HEK293 (cell line): ENCODE measurements around the gene ATXN10.

ENCODE experiments used
- CTCF ChIA-PET: fragments of 350-600 bp; formaldehyde crosslinking; extraction: SDS; loops from one replicate; lab custom pipeline; 2021; ENCODE audit warnings: antibody characterized with exemption; lab: Yijun Ruan, JAX
- POLR2A ChIA-PET: fragments of 300-600 bp; formaldehyde crosslinking; extraction: SDS; loops from one replicate; lab custom pipeline; 2020; ENCODE audit warnings: antibody characterized with exemption, inconsistent platforms; lab: Yijun Ruan, JAX
- H3K27ac ChIP-seq: fragments of 200-500 bp; sonication (Bioruptor generic); 2 replicates; pipeline ENCODE4 v1.5.1; 2014; ENCODE audit warnings: low read depth, low read length, control low read depth, inconsistent platforms; ENCODE audit errors: extremely low read depth
- H3K36me3 ChIP-seq, 2 experiments: fragments of 200-500 bp in 1 of 2; sonication (Bioruptor generic) in 1 of 2; 1 replicate in 1 of 2; 2 replicates in 1 of 2; pipeline ENCODE4 v1.5.1; 2014 to 2017; ENCODE audit warnings: inconsistent platforms in 2 of 2, low read length in 2 of 2; ENCODE audit not compliant: control insufficient read depth in 2 of 2, insufficient read depth in 1 of 2
- H3K4me1 ChIP-seq: fragments of 200-500 bp; sonication (Bioruptor generic); 2 replicates; pipeline ENCODE4 v1.5.1; 2014; ENCODE audit warnings: mild to moderate bottlenecking, low read length, inconsistent platforms; ENCODE audit not compliant: control insufficient read depth, insufficient read depth
- H3K4me3 ChIP-seq: 2 replicates; pipeline ENCODE4 v1.5.1; 2011; ENCODE audit warnings: low read depth, mild to moderate bottlenecking, control low read depth, low read length, moderate library complexity
- H3K9me3 ChIP-seq: fragments of 200-500 bp; sonication (Bioruptor generic); 2 replicates; pipeline ENCODE4 v1.5.1; 2014; ENCODE audit warnings: low read depth, low read length, inconsistent platforms; ENCODE audit not compliant: control insufficient read depth, insufficient read depth
- EGR2 ChIP-seq: fragments of 450-650 bp; formaldehyde crosslinking; IDR thresholded peaks from 2 replicates; pipeline ENCODE4 v1.5.1; 2016; ENCODE audit warnings: low read depth, missing biosample characterization, missing genetic modification characterization
- GLIS1 ChIP-seq: fragments of 450-650 bp; formaldehyde crosslinking; IDR thresholded peaks from 2 replicates; pipeline ENCODE4 v1.5.1; 2016; ENCODE audit warnings: missing biosample characterization, missing genetic modification characterization
- MYNN ChIP-seq: fragments of 450-650 bp; formaldehyde crosslinking; IDR thresholded peaks from 2 replicates; pipeline ENCODE4 v1.5.1; 2016; ENCODE audit warnings: missing biosample characterization, missing genetic modification characterization, borderline replicate concordance
- SP7 ChIP-seq: fragments of 450-650 bp; formaldehyde crosslinking; IDR thresholded peaks from 2 replicates; pipeline ENCODE4 v1.5.1; 2016; ENCODE audit warnings: missing biosample characterization, missing genetic modification characterization
- ZBTB17 ChIP-seq: fragments of 450-650 bp; formaldehyde crosslinking; IDR thresholded peaks from 2 replicates; pipeline ENCODE4 v1.5.1; 2016; ENCODE audit warnings: missing biosample characterization, missing genetic modification characterization
- ZBTB8A ChIP-seq: fragments of 450-650 bp; formaldehyde crosslinking; IDR thresholded peaks from 2 replicates; pipeline ENCODE4 v1.5.1; 2016; ENCODE audit warnings: missing biosample characterization, missing genetic modification characterization
- ZFHX2 ChIP-seq: fragments of 450-650 bp; formaldehyde crosslinking; conservative IDR thresholded peaks from 2 replicates; pipeline ENCODE4 v1.5.1; 2016; ENCODE audit warnings: missing biosample characterization, missing genetic modification characterization
- ZNF10 ChIP-seq: fragments of 450-650 bp; formaldehyde crosslinking; IDR thresholded peaks from 2 replicates; pipeline ENCODE4 v1.5.1; 2017; ENCODE audit warnings: missing biosample characterization, missing genetic modification characterization
- ZNF146 ChIP-seq: fragments of 450-650 bp; formaldehyde crosslinking; IDR thresholded peaks from 2 replicates; pipeline ENCODE4 v1.5.1; 2016; ENCODE audit warnings: missing biosample characterization, missing genetic modification characterization
- ZNF155 ChIP-seq: fragments of 450-650 bp; formaldehyde crosslinking; IDR thresholded peaks from 2 replicates; pipeline ENCODE4 v1.5.1; 2016; ENCODE audit warnings: missing biosample characterization, missing genetic modification characterization
- ZNF175 ChIP-seq: fragments of 450-650 bp; formaldehyde crosslinking; IDR thresholded peaks from 2 replicates; pipeline ENCODE4 v1.5.1; 2016; ENCODE audit warnings: missing biosample characterization, missing genetic modification characterization
- ZNF335 ChIP-seq: fragments of 450-650 bp; formaldehyde crosslinking; conservative IDR thresholded peaks from 2 replicates; pipeline ENCODE4 v1.5.1; 2016; ENCODE audit warnings: missing biosample characterization, missing genetic modification characterization
- ZNF473 ChIP-seq: fragments of 450-650 bp; formaldehyde crosslinking; IDR thresholded peaks from 2 replicates; pipeline ENCODE4 v1.5.1; 2017; ENCODE audit warnings: missing biosample characterization, missing genetic modification characterization
- ZNF530 ChIP-seq: fragments of 450-650 bp; formaldehyde crosslinking; IDR thresholded peaks from 2 replicates; pipeline ENCODE4 v1.5.1; 2016; ENCODE audit warnings: low read depth, missing biosample characterization, missing genetic modification characterization
- ZNF596 ChIP-seq: fragments of 450-650 bp; IDR thresholded peaks from 2 replicates; pipeline ENCODE4 v1.5.0; 2018; ENCODE audit warnings: missing biosample characterization, mild to moderate bottlenecking, missing genetic modification characterization, moderate library complexity
- ZNF610 ChIP-seq: fragments of 450-650 bp; formaldehyde crosslinking; IDR thresholded peaks from 2 replicates; pipeline ENCODE4 v1.5.1; 2016; ENCODE audit warnings: missing biosample characterization, missing genetic modification characterization, borderline replicate concordance
- ZNF629 ChIP-seq: fragments of 450-650 bp; formaldehyde crosslinking; IDR thresholded peaks from 2 replicates; pipeline ENCODE4 v1.5.1; 2017; ENCODE audit warnings: missing biosample characterization, missing genetic modification characterization
- ZNF654 ChIP-seq: fragments of 450-650 bp; formaldehyde crosslinking; IDR thresholded peaks from 2 replicates; pipeline ENCODE4 v1.5.1; 2016; ENCODE audit warnings: low read depth, missing biosample characterization, missing genetic modification characterization
- ZNF747 ChIP-seq: fragments of 450-650 bp; formaldehyde crosslinking; IDR thresholded peaks from 2 replicates; pipeline ENCODE4 v1.5.1; 2016; ENCODE audit warnings: missing biosample characterization, missing genetic modification characterization
- ZNF837 ChIP-seq: fragments of 450-650 bp; formaldehyde crosslinking; IDR thresholded peaks from 2 replicates; pipeline ENCODE4 v1.5.1; 2016; ENCODE audit warnings: missing biosample characterization, missing genetic modification characterization
- ZSCAN23 ChIP-seq: fragments of 450-650 bp; formaldehyde crosslinking; IDR thresholded peaks from 2 replicates; pipeline ENCODE4 v1.5.1; 2016; ENCODE audit warnings: missing biosample characterization, missing genetic modification characterization
- TF ChIP-seq, protein P1 (sequence below): fragments of 450-650 bp; formaldehyde crosslinking; IDR thresholded peaks from 2 replicates; pipeline ENCODE4 v1.5.1; 2017; ENCODE audit warnings: missing biosample characterization, mild to moderate bottlenecking, missing genetic modification characterization, moderate library complexity
- TF ChIP-seq, protein P2 (sequence below): fragments of 450-650 bp; formaldehyde crosslinking; conservative IDR thresholded peaks from 2 replicates; pipeline ENCODE4 v1.5.1; 2016; ENCODE audit warnings: low read depth, missing biosample characterization, missing genetic modification characterization
- TF ChIP-seq, protein P3 (sequence below): fragments of 450-650 bp; formaldehyde crosslinking; IDR thresholded peaks from 2 replicates; pipeline ENCODE4 v1.5.1; 2016; ENCODE audit warnings: missing biosample characterization, missing genetic modification characterization
- TF ChIP-seq, protein P4 (sequence below): fragments of 450-650 bp; formaldehyde crosslinking; IDR thresholded peaks from 2 replicates; pipeline ENCODE4 v1.5.1; 2016; ENCODE audit warnings: missing biosample characterization, missing genetic modification characterization

The ATXN10 gene

DNA sequence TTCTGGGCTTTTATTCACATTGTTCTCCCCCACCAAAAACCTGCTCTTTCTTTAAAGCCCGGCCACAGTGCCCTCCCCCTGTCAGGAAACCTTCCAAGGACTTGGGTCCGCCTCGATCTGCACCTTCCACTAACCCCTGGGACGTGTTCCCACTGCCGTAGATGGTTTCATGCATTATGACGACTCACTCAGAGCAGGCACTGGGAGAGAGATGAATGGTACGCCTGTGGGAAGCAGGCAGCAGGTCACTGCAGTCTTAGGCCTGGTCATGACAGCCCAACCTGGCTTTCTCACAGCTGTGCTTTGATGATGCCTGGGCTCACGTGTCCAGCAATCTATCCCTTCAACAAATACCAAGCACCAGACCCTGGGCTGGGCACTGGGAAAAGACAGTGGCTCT, 189.6 kb downstream of the ATXN10 start:
- Histone ChIP-seq H3K4me1 (no peaks in the 10 kb centered on the region), H3K36me3 (peaks cover 0 to 9% of the 10 kb centered on the region in 2 experiments; a peak in 1 of 3 replicates), H3K27ac (no peak overlapping the region), H3K9me3 (no peaks in the 10 kb centered on the region), H3K4me3 (no peak overlapping the region)
- POLR2A ChIA-PET = no interaction called here
- CTCF ChIA-PET = interaction anchor here (1.0 to 1.6 kb wide), 2 partner anchors 216 to 256 kb away, joined by 3 to 6 read pairs; no protein-coding TSS in a partner anchor
- TF ChIP-seq ZSCAN23 (tag by site-specific recombination) = no peak
- TF ChIP-seq, protein P1, sequence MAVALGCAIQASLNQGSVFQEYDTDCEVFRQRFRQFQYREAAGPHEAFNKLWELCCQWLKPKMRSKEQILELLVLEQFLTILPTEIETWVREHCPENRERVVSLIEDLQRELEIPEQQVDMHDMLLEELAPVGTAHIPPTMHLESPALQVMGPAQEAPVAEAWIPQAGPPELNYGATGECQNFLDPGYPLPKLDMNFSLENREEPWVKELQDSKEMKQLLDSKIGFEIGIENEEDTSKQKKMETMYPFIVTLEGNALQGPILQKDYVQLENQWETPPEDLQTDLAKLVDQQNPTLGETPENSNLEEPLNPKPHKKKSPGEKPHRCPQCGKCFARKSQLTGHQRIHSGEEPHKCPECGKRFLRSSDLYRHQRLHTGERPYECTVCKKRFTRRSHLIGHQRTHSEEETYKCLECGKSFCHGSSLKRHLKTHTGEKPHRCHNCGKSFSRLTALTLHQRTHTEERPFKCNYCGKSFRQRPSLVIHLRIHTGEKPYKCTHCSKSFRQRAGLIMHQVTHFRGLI = 0 out of 2 replicates have a peak, but pooled peaks have one; percentile 29

DNA sequence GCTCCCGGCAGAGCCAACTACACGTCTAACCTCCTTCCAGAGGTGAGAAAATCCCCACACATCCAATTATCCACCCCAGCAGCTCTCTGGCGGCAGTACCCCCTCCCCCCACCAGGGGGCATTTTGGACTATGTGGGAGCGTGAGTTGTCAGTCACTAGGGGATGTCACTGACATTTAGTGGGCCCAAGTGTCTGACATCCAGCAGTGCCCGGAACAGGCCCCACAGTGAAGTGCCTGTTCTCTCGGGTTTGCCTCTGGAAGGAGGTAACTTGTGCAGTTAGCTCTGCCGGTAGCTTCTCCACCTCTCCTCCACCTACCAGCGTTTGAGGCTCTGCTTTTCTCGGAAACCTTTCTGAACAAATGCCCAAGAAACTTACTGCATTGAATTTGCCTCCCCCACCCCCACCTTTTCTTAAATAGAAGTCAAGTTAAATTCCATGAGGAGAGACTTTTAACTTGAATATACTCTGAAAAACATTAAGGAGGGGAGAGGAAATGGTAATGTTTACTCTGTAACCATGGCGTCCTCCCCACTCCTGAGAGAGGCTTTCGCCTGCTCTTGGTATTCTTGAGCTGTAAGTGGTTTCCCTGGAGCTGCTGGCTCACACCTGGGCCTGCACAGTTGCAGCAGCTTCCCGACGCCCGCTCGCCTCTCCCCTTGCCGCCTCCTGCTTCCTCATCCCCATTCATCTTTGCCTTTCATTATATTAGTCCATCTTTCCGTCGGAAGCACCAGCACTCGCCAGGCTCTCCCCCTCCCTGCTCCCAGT, 192.5 kb downstream of the ATXN10 start:
- POLR2A ChIA-PET = no interaction called here
- CTCF ChIA-PET = interaction anchor here (0.6 to 4.3 kb wide), 54 partner anchors 11 to 1805 kb away, joined by 3 to 68 read pairs (median 4); partner anchors contain the start of gene PPARA
- H3K27ac ChIP-seq = no peak overlapping the region
- TF ChIP-seq ZNF837 (no peak), ZNF610 (tag by site-specific recombination) (no peak), MYNN (tag by site-specific recombination) (peak; percentile 95), ZNF629 (tag by site-specific recombination) (no peak), ZNF155 (tag by site-specific recombination) (no peak), ZNF146 (tag by site-specific recombination) (no peak), ZNF596 (tag by site-specific recombination) (no peak), ZFHX2 (tag by site-specific recombination) (0 out of 2 replicates have a peak, but pooled peaks have one; percentile 47), ZNF175 (tag by site-specific recombination) (no peak), ZNF473 (tag by site-specific recombination) (no peak), ZNF10 (tag by site-specific recombination) (0 out of 2 replicates have a peak, but pooled peaks have one; percentile 16), ZNF530 (tag by site-specific recombination) (no peak), EGR2 (tag by site-specific recombination) (peak; percentile 48; the same call in 1 of the 2 replicates), SP7 (no peak), GLIS1 (tag by site-specific recombination) (peak; percentile 23; the same call in 1 of the 2 replicates), ZNF747 (tag by site-specific recombination) (no peak), ZBTB8A (tag by site-specific recombination) (0 out of 2 replicates have a peak, but pooled peaks have one; percentile 15), ZBTB17 (tag by site-specific recombination) (no peak), ZNF335 (tag by site-specific recombination) (peak; percentile 52), ZNF654 (tag by site-specific recombination) (peak; percentile 33; the same call in 1 of the 2 replicates)
- TF ChIP-seq, protein P2, sequence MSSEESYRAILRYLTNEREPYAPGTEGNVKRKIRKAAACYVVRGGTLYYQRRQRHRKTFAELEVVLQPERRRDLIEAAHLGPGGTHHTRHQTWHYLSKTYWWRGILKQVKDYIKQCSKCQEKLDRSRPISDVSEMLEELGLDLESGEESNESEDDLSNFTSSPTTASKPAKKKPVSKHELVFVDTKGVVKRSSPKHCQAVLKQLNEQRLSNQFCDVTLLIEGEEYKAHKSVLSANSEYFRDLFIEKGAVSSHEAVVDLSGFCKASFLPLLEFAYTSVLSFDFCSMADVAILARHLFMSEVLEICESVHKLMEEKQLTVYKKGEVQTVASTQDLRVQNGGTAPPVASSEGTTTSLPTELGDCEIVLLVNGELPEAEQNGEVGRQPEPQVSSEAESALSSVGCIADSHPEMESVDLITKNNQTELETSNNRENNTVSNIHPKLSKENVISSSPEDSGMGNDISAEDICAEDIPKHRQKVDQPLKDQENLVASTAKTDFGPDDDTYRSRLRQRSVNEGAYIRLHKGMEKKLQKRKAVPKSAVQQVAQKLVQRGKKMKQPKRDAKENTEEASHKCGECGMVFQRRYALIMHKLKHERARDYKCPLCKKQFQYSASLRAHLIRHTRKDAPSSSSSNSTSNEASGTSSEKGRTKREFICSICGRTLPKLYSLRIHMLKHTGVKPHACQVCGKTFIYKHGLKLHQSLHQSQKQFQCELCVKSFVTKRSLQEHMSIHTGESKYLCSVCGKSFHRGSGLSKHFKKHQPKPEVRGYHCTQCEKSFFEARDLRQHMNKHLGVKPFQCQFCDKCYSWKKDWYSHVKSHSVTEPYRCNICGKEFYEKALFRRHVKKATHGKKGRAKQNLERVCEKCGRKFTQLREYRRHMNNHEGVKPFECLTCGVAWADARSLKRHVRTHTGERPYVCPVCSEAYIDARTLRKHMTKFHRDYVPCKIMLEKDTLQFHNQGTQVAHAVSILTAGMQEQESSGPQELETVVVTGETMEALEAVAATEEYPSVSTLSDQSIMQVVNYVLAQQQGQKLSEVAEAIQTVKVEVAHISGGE = no peak
- TF ChIP-seq, protein P3, sequence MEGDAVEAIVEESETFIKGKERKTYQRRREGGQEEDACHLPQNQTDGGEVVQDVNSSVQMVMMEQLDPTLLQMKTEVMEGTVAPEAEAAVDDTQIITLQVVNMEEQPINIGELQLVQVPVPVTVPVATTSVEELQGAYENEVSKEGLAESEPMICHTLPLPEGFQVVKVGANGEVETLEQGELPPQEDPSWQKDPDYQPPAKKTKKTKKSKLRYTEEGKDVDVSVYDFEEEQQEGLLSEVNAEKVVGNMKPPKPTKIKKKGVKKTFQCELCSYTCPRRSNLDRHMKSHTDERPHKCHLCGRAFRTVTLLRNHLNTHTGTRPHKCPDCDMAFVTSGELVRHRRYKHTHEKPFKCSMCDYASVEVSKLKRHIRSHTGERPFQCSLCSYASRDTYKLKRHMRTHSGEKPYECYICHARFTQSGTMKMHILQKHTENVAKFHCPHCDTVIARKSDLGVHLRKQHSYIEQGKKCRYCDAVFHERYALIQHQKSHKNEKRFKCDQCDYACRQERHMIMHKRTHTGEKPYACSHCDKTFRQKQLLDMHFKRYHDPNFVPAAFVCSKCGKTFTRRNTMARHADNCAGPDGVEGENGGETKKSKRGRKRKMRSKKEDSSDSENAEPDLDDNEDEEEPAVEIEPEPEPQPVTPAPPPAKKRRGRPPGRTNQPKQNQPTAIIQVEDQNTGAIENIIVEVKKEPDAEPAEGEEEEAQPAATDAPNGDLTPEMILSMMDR (tag by site-specific recombination) = peak; percentile 83
- TF ChIP-seq, protein P4, sequence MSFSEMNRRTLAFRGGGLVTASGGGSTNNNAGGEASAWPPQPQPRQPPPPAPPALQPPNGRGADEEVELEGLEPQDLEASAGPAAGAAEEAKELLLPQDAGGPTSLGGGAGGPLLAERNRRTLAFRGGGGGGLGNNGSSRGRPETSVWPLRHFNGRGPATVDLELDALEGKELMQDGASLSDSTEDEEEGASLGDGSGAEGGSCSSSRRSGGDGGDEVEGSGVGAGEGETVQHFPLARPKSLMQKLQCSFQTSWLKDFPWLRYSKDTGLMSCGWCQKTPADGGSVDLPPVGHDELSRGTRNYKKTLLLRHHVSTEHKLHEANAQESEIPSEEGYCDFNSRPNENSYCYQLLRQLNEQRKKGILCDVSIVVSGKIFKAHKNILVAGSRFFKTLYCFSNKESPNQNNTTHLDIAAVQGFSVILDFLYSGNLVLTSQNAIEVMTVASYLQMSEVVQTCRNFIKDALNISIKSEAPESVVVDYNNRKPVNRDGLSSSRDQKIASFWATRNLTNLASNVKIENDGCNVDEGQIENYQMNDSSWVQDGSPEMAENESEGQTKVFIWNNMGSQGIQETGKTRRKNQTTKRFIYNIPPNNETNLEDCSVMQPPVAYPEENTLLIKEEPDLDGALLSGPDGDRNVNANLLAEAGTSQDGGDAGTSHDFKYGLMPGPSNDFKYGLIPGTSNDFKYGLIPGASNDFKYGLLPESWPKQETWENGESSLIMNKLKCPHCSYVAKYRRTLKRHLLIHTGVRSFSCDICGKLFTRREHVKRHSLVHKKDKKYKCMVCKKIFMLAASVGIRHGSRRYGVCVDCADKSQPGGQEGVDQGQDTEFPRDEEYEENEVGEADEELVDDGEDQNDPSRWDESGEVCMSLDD (tag by site-specific recombination) = no peak

More for the DNA sequence above, 192.5 kb downstream of the ATXN10 start:
- Histone ChIP-seq H3K9me3 (no peaks in the 10 kb centered on the region), H3K4me3 (no peak overlapping the region), H3K4me1 (no peaks in the 10 kb centered on the region), H3K36me3 (no peaks in the 10 kb centered on the region)
